Stimulated activated CD4-positive, alpha-beta T cell treated with anti-CD3 and anti-CD28 coated beads, TNF-alpha, amount 100 ng/mL, for 4 hours (primary cell): Measurements from ENCODE around the gene HIVEP1.

Source experiments
- DNase-seq, 3 experiments: peaks; one replicate each; pipeline ENCODE4 v3.0.0-alpha.2; 2020; ENCODE audit warnings: low read depth in 3 of 3

Gene HIVEP1

GRCh38 chr6:11994875-11995461 lies 17.1 kb upstream of the HIVEP1 start:
- no peak for DNase-seq

GRCh38 chr6:11996751-11997150 lies 15.4 kb upstream of the HIVEP1 start:
- no peak for DNase-seq

- no peak for DNase-seq
These were observed 12.9 kb upstream of the HIVEP1 start for GRCh38 chr6:11999246-11999645.

- no peak for DNase-seq
These were observed 11.9 kb upstream of the HIVEP1 start for GRCh38 chr6:12000174-12000573.

GRCh38 chr6:12001004-12001705 lies 11.0 kb upstream of the HIVEP1 start:
- no peak for DNase-seq

GRCh38 chr6:12001706-12002435 lies 10.2 kb upstream of the HIVEP1 start:
- DNase-seq = no peak

GRCh38 chr6:12007473-12007872 lies 4.6 kb upstream of the HIVEP1 start:
- DNase-seq = no peak

- DNase-seq = no peak
These were observed 4.2 kb upstream of the HIVEP1 start for GRCh38 chr6:12007887-12008286.

- DNase-seq = peak; percentile 55 to 72 (median 72)
These were observed 3.5 kb upstream of the HIVEP1 start for GRCh38 chr6:12008366-12009179.

GRCh38 chr6:12009180-12009685 lies 2.9 kb upstream of the HIVEP1 start:
- DNase-seq = peak in 1 of 3 experiments; percentile 28

GRCh38 chr6:12009876-12010634 lies 2.1 kb upstream of the HIVEP1 start:
- DNase-seq = no peak

GRCh38 chr6:12010635-12011275 lies 1.4 kb upstream of the HIVEP1 start:
- DNase-seq = peak in 1 of 3 experiments; percentile 27

GRCh38 chr6:12011276-12012037 lies 655 bp upstream of the HIVEP1 start:
- peak; percentile 92 to 95 (median 95) for DNase-seq

GRCh38 chr6:12012558-12013306 lies 620 bp downstream of the HIVEP1 start:
- DNase-seq = peak; percentile 53 to 57 (median 56)

GRCh38 chr6:12013307-12013719 lies 1.2 kb downstream of the HIVEP1 start:
- no peak for DNase-seq

- no peak for DNase-seq
These were observed 2.1 kb downstream of the HIVEP1 start for GRCh38 chr6:12014027-12014872.

GRCh38 chr6:12014873-12015149 lies 2.7 kb downstream of the HIVEP1 start:
- no peak for DNase-seq

- no peak for DNase-seq
These were observed 5.2 kb downstream of the HIVEP1 start for GRCh38 chr6:12017263-12017662.
